Stimulated activated CD8-positive, alpha-beta memory T cell treated with anti-CD3 and anti-CD28 coated beads, Interleukin-7, amount 100 ng/mL, for 1 hour (primary cell): ENCODE data around the gene SLC9A9.

Source experiments
- DNase-seq, 2 donors: peaks; one replicate each; pipeline ENCODE4 v3.0.0-alpha.2; 2020; ENCODE audit warnings: low read depth in 2 of 2

The SLC9A9 gene

GRCh38 chr3:143247073-143247472 is 601.2 kb downstream of the SLC9A9 start:
- no peak for DNase-seq

GRCh38 chr3:143245692-143246091 is 602.6 kb downstream of the SLC9A9 start:
- no peak for DNase-seq

GRCh38 chr3:143244516-143245063 is 603.7 kb downstream of the SLC9A9 start:
- no peak for DNase-seq

GRCh38 chr3:143243686-143244085 is 604.6 kb downstream of the SLC9A9 start:
- no peak for DNase-seq

GRCh38 chr3:143242691-143243090 is 605.6 kb downstream of the SLC9A9 start:
- DNase-seq: no peak

GRCh38 chr3:143242101-143242500 is 606.2 kb downstream of the SLC9A9 start:
- no peak for DNase-seq

- no peak for DNase-seq
These were observed 606.8 kb downstream of the SLC9A9 start for GRCh38 chr3:143241481-143241951.

GRCh38 chr3:143240886-143241285 is 607.4 kb downstream of the SLC9A9 start:
- DNase-seq: no peak

- no peak for DNase-seq
These were observed 609.2 kb downstream of the SLC9A9 start for GRCh38 chr3:143239031-143239430.

GRCh38 chr3:143237077-143237627 is 611.1 kb downstream of the SLC9A9 start:
- DNase-seq: no peak

GRCh38 chr3:143236226-143236964 is 611.9 kb downstream of the SLC9A9 start:
- DNase-seq: no peak

- no peak for DNase-seq
These were observed 612.6 kb downstream of the SLC9A9 start for GRCh38 chr3:143235614-143236204.

- DNase-seq: no peak
These were observed 613.7 kb downstream of the SLC9A9 start for GRCh38 chr3:143234526-143234925.

GRCh38 chr3:143232981-143233380 is 615.3 kb downstream of the SLC9A9 start:
- DNase-seq: no peak

- DNase-seq: no peak
These were observed 619.9 kb downstream of the SLC9A9 start for GRCh38 chr3:143228405-143228804.

GRCh38 chr3:143226678-143227291 is 621.5 kb downstream of the SLC9A9 start:
- DNase-seq: no peak

- DNase-seq: no peak
These were observed 623.6 kb downstream of the SLC9A9 start for GRCh38 chr3:143224716-143225115.

GRCh38 chr3:143222981-143223380 is 625.3 kb downstream of the SLC9A9 start:
- DNase-seq: no peak

GRCh38 chr3:143222505-143222904 is 625.8 kb downstream of the SLC9A9 start:
- DNase-seq: no peak

- no peak for DNase-seq
These were observed 626.8 kb downstream of the SLC9A9 start for GRCh38 chr3:143221446-143221845.

GRCh38 chr3:143220741-143221140 is 627.5 kb downstream of the SLC9A9 start:
- DNase-seq: no peak

- no peak for DNase-seq
These were observed 630.0 kb downstream of the SLC9A9 start for GRCh38 chr3:143218166-143218835.
